Uterus (tissue), 2 donors: ENCODE measurements around the gene OSBPL2.

Source experiments
- POLR2A ChIP-seq, 2 donors: fragments of 450-650 bp; IDR thresholded peaks; one replicate each; pipeline ENCODE4 v1.6.1; 2016; ENCODE audit warnings: antibody characterized with exemption in 2 of 2, mild to moderate bottlenecking in 1 of 2, moderate library complexity in 1 of 2
- TF ChIP-seq, protein P1 (sequence below), 4 experiments: fragments of 200-600 bp in 2 of 4; fragments of 450-650 bp in 2 of 4; sonication (generic) in 2 of 4; IDR thresholded peaks; one replicate each; pipeline ENCODE4 v1.5.1; 2016 to 2019; ENCODE audit warnings: antibody characterized with exemption in 4 of 4, mild to moderate bottlenecking in 2 of 4, moderate library complexity in 1 of 4

DNA sequence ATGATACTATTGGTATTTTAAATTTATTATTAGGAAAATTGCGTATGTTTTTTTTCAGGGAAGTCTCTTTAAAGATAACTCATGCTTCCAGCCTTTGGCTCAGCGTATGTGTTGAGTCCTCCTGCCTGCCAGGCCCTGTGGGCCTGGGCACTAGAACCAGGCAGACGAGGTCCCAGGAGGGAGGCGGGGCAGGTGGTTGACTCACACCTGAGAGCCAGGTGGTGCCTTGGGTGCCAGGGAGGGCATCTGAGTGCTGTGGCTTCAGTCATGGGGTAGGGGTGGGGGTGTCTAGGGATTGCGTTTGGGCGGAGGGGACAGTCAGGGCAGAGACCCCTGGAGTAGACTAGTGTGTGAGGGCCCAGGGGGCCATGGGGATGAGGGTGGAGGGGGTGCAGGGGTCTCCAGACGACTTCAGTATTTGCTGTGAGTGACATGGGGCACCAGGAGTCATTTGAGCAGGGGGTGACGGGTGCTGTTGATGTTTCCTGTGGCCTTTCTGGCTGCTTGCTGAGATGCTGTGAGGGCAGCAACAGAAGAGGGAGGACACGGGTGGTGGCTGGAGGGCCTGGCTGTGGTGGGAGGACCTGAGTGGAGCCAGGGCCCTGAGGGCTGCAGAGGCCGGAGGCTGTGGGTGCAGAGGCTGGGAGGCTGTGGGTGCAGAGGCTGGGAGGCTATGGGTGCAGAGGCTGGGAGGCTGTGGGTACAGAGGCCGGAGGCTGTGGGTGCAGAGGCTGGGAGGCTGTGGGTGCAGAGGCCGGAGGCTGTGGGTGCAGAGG lies 49.6 kb downstream of the OSBPL2 start:
- TF ChIP-seq, protein P1, sequence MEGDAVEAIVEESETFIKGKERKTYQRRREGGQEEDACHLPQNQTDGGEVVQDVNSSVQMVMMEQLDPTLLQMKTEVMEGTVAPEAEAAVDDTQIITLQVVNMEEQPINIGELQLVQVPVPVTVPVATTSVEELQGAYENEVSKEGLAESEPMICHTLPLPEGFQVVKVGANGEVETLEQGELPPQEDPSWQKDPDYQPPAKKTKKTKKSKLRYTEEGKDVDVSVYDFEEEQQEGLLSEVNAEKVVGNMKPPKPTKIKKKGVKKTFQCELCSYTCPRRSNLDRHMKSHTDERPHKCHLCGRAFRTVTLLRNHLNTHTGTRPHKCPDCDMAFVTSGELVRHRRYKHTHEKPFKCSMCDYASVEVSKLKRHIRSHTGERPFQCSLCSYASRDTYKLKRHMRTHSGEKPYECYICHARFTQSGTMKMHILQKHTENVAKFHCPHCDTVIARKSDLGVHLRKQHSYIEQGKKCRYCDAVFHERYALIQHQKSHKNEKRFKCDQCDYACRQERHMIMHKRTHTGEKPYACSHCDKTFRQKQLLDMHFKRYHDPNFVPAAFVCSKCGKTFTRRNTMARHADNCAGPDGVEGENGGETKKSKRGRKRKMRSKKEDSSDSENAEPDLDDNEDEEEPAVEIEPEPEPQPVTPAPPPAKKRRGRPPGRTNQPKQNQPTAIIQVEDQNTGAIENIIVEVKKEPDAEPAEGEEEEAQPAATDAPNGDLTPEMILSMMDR (IDR thresholded peaks at IDR 0.05): no peak
- TF ChIP-seq POLR2A (IDR thresholded peaks at IDR 0.05): no peak
